SK-N-MC (cell line): ENCODE data around the gene FCSK.

Experiments used
- EZH2 ChIP-seq: fragments of 200-600 bp; sonication (generic); IDR thresholded peaks from one replicate; pipeline ENCODE4 v1.6.1; 2017; ENCODE audit warnings: antibody characterized with exemption
- FOXP2 ChIP-seq: optimal IDR thresholded peaks from 2 replicates; pipeline ENCODE3; 2011; ENCODE audit warnings: mild to moderate bottlenecking, moderate library complexity; ENCODE audit not compliant: insufficient read depth; ENCODE audit errors: extremely low read length, control extremely low read depth
- POLR2AphosphoS5 ChIP-seq: IDR thresholded peaks from 2 replicates; pipeline ENCODE4 v1.6.1; 2012; ENCODE audit warnings: mild to moderate bottlenecking, low read depth, low read length, borderline replicate concordance

DNA sequence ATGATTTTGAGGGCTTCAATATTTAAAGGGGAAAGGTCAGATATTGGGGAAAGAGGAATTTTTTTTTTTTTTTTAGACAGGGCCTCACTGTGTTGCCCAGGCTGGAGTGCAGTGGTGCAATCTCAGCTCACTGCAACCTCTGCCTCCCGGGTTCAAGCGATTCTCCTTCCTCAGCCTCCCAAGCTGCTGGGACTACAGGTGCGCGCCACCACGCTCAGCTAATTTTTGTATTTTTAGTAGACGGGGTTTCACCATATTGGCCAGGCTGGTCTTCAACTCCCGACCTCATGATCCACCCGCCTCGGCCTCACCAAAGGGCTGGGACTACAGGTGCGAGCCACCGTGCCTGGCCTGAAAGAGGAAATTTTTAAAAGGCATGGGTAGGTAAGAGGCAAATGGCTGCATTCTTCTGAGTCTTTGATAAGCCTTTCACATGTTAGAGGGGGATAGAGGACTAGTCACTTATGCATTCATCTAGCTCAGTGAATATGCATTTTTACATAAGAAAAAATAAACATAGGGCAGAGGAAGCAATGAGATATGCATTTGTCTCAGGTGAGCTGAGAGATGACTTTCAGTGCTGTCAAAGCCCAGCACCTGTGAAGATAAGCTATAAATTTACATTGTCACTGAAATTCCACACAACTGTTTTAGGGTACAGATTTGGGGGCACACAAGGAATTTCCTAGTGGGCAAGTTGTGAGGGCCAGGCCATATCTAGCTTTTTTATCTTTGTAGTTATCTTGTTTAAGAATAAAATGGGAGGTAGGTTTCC lies 1.1 kb upstream of the FCSK start:
- TF ChIP-seq POLR2AphosphoS5 = no peak
- TF ChIP-seq EZH2 = no peak
- TF ChIP-seq FOXP2 = no peak
